Right lung (tissue), 5 donors: ENCODE measurements around the gene THADA. TPM values are rescaled to one million over a fixed set of nuclear protein-coding genes. Genes with fewer than 3 reads are reported as not detected.
"Not testable (repeated sequence)": the region's sequence is repeated elsewhere in the genome, so short reads cannot be mapped to it uniquely, and the experiment has no call there.

ENCODE experiments used
- DNase-seq, 2 donors: peaks; one replicate each; pipeline ENCODE4 v3.0.0-alpha.2; 2013
- polyA plus RNA-seq, 5 donors: library from polyadenylated mRNA; unstranded; fragments of 120-200 nt; gene quantifications; one replicate each; pipeline versions ENCODE4 v1.2.1 to v1.2.3, GENCODE V29; 2013; ENCODE audit warnings: inconsistent platforms in 1 of 5, low replicate concordance in 1 of 5; ENCODE audit not compliant: insufficient read length in 5 of 5, insufficient read depth in 1 of 5

Gene THADA
- polyA plus RNA-seq, 5 donors: 33.8 to 42.1 (median 36.6) TPM

DNA sequence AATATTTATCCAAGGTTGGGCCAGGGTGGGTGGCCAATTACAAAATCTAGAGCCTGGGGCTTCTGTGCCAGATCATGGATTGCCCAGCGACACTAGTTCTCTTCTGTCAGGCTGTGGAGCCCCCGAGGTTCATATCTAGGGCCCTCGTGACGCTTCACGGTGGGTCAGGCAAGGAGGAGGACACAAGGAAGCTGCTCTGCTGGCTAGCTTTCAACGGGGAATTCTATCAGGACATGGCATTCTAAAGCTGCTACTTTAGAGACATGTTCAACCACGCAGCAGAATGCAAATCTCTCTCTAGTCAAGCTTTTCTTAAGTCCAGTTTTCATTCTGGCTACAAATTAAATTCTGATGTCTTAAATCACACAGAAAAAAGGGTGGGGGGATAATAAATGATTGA is 180.2 kb downstream of the THADA start:
- DNase-seq: no peak

DNA sequence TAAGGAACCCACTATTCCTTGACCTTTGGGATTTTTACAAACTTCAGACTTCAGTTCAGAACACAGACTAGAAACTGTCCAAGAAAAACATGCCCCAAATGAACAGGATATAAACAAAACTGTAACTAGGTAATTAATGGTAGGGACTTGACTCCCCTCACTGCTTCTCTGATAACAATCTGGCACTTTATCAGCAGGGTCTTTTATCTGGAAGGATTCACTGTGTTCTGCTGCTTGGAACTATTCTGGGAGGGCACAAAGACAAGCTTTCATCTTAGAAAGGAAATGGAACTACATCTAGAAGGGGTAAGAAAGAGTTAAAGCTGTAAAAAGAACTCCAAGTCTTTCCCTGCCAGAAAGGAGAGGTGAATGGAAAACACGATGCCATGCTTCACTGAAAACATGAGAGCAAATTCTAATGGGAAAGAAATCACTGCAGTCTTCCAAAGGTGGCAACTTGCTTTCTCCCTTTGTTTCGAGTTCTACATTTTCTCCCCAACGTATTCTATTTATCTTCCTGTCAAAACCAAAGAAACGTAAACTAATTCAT is 181.2 kb downstream of the THADA start:
- no peak for DNase-seq

DNA sequence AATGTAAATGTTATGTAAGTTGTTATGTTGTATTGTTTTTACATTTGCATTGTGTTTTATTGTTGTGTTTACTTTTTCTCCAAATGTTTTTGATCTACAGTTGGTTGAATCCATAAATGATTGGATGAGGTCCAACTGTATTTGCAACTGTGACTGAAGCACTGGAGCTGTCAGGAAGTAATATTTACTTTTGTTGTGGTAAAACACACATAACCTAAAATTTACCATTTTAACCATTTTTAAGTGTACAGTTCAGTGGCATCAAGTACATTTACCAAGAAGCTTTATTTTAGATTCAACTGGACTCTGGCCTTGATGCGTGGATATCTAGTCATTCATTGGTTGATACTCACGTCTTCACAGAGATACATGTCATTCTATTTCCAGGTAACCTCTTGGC is 181.8 kb downstream of the THADA start:
- no peak for DNase-seq

- no peak for DNase-seq
Observed at GRCh38 chr2:43412114-43412753, 183.6 kb downstream of the THADA start.

DNA sequence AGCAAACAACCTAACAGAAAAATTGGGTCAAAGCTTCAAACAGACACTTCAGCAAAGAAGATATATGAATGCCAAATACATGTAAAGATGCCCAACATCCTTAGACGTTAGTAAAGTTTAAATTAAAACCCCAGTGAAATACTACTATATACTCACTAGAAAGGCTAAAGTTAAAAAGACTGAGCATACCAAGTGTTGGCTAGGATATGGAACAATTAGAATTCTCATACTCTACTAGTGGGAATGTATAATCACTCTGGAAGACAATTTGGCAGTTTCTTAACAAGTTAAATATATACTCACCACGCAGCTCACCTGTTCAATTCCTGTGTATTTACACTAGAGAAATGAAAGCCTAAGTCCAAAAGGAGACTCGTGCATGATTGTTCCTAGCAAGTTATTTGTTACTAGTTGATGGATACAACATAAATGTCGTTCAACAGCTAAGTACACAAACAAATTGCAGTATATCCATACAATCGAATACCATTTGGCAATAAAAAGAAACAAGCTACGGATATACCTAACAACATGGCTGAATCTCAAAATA is 185.7 kb downstream of the THADA start:
- DNase-seq: no peak

DNA sequence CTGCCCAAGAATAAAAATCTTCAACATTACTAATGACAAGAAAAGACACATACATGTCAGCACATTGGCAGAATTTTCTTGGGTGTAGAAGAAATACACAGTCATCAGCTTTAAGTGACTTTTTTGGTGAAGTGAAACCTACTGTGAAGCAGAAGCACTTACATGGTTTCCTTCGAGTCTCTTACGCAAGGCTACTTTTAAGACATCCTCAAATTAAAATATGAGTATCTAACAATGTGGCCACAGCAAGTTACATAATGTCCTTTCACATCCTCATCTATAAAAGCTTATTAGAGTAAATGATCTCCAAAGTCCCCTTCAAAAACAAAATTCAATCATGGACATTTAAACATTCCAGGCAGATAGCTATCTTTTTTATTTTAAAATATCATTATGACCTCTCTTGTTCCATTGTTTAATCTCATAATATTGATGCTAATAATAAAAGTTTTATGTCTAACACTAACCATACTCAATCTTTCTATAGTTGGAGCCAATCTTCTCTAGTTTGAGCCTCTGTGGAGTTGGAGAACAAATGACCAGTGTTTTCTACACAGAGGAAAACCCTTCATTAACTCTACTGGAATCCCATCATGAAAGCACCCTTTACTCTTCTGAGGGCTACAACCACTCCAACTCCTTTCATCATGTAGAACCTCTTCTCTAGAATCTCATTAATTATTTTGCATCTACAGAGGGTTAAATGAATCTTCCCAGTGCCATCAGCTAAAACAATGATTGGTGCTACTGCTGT is 187.3 kb downstream of the THADA start:
- DNase-seq: no peak

DNA sequence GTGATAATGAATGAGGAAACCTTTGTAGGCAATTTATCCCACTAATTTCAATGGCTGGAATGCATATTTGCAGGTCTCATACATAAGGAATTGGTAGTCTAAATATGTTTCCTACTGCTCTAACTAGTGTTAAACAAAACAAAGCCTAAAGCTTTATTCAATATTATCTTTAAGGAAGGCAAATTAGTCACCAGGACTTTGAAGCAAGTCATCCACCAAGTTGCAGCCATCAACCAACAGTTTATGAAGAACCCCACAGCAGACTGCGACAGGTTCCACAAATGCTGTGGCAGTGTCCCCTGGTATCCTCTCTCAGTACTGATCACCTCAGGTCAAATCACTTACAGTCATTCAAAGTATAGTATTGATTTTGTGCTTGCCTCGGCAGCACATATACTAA is 187.9 kb downstream of the THADA start:
- DNase-seq: no peak

GRCh38 chr2:43406651-43407279 is 189.1 kb downstream of the THADA start:
- DNase-seq: no peak

- DNase-seq: no peak
Observed at GRCh38 chr2:43405829-43406228, 190.0 kb downstream of the THADA start.

GRCh38 chr2:43402452-43402937 is 193.3 kb downstream of the THADA start:
- no peak for DNase-seq

- DNase-seq: no peak
Observed at GRCh38 chr2:43402002-43402401, 193.8 kb downstream of the THADA start.

- no peak for DNase-seq
Observed at GRCh38 chr2:43400508-43400907, 195.3 kb downstream of the THADA start.

GRCh38 chr2:43399515-43400264 is 196.1 kb downstream of the THADA start:
- DNase-seq: peak; percentile 51 to 70

DNA sequence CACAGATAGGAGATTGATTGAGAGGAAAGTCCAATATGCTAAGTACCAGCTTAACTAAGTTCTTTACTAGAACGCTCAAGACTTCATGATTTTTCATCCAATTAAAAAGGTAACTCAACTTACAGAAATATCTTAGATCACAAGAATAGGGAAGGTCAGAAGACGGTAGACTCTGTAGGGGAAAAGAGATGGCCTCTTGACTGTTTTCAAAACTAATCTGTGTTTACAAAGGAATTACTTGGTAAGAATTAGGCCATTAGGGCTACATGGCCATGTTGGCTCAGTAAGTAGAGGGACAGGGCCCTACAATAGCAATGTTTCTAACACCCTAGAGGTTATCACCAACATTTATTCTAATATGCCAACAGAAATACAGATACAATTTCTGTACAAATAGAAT is 196.7 kb downstream of the THADA start:
- DNase-seq: no peak

- no peak for DNase-seq
Observed at GRCh38 chr2:43397821-43398220, 198.0 kb downstream of the THADA start.

DNA sequence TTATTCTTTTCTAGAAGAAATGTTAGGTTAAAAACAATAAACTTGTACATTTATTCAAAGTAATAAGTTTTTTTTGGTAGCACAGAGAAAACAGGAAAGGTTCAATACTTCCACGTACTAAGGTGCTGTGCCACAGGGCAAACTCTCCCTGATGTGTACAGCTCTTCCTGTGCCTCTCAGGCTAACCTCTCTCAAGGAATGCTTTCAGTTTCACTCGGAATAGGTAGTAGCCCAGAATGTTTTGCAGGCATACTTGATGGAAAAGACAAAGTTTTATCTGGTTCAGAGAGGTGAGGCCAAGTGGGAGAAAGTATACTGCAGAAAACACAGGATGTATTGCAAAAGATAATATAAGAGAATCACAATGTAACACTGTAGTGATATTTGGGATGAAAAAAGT is 198.4 kb downstream of the THADA start:
- DNase-seq: no peak

DNA sequence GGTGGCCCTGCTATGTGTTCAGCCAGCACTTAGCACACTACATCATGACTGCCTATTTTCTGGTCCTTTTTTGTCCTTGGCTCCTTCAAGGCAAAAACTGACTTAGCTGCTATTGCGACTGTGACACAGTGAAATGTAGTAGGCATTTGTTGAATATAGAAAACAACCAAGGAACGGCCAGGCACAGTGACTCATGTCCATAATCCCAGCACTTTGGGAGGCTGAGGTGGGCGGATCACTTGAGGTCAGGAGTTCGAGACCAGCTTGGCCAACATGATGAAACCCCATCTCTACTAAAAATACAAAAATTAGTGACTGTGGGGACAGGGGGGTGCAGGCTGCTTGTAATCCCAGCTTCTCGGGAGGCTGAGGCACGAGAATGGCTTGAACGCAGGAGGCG is 199.5 kb downstream of the THADA start:
- not testable (repeated sequence) for DNase-seq

GRCh38 chr2:43393918-43394317 is 201.9 kb downstream of the THADA start:
- DNase-seq: no peak

DNA sequence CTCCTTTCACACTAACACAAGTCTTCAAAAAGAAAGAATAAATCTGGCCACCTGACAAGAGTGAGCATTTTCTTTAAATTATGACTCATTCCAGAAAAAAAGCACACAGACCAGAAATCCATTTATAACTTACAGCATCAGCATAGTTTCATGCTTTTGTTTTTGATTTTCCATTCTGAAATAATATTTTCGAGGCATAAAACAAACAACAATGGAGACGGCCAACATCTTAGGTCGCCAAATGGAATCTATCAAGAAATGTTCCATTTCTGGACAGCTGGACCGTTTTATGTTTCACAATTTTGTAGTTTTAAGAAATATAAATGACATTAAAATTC is 204.0 kb downstream of the THADA start:
- peak; percentile 78 to 85 for DNase-seq

DNA sequence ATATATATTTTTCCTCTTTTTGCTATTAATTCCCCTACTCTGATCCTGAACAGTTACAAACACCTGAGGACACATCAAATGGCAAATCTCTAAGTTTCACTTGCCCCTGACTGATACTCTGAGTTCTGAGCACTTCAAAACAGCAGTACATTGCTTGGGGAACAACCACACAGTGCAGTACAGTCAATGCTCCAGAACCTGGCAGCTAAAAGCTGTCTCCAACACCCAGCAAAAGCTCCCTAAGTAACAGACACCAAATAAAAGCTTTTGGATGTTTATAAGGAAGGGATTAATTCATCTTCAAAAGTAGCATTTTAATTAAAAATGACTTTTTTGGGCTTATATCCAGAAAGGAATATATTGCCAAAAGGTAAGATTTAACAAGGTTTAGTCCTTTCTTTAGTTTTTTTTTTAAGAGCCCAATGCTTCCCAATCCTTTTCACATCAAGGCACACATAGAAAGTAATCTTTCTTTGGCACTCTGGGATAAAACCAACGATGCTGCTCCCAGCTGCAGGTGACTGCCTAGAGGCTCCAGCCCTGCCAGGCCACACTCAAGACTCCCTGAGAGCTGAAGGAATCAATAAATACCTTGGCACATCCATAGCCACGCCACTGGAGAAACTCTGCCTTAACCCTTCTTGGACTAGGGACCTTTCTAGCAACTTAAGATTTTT is 204.5 kb downstream of the THADA start:
- peak; percentile 35 to 46 for DNase-seq
